MM.1S (cell line): ENCODE results near the gene DLGAP1.

ENCODE experiments used
- DNase-seq: peaks from one replicate; pipeline ENCODE4 v3.0.0-alpha.2; 2015
- H2AFZ ChIP-seq: fragments of 300-600 bp; sonication (generic); 2 replicates; pipeline ENCODE4 v1.6.0; 2016; ENCODE audit warnings: antibody characterized with exemption, low read length
- H3F3A ChIP-seq: fragments of 300-600 bp; sonication (generic); 2 replicates; pipeline ENCODE4 v1.6.1; 2016; ENCODE audit warnings: mild to moderate bottlenecking, antibody characterized with exemption, low read length, moderate library complexity, mixed read lengths; ENCODE audit not compliant: insufficient read depth
- H3K27ac ChIP-seq: fragments of 300-600 bp; sonication (generic); 2 replicates; pipeline ENCODE4 v1.5.1; 2016; ENCODE audit warnings: mild to moderate bottlenecking, low read length
- H3K27me3 ChIP-seq: fragments of 300-600 bp; sonication (generic); replicated peaks from 2 replicates; pipeline ENCODE4 v1.6.0; 2016; ENCODE audit warnings: low read length; ENCODE audit not compliant: insufficient read depth
- H3K36me3 ChIP-seq: fragments of 300-600 bp; sonication (generic); replicated peaks from 2 replicates; pipeline ENCODE4 v1.6.1; 2016; ENCODE audit warnings: mild to moderate bottlenecking, low read length, mixed read lengths; ENCODE audit not compliant: insufficient read depth
- H3K4me1 ChIP-seq: fragments of 300-600 bp; sonication (generic); 2 replicates; pipeline ENCODE4 v1.6.1; 2016; ENCODE audit warnings: low read length, mixed read lengths
- H3K4me2 ChIP-seq: fragments of 300-600 bp; sonication (generic); 2 replicates; pipeline ENCODE4 v1.6.0; 2016; ENCODE audit warnings: low read depth, low read length
- H3K4me3 ChIP-seq: fragments of 300-600 bp; sonication (generic); 2 replicates; pipeline ENCODE4 v1.5.1; 2016; ENCODE audit warnings: low read length, mixed read lengths
- H3K79me2 ChIP-seq: fragments of 300-600 bp; sonication (generic); 2 replicates; pipeline ENCODE4 v1.6.1; 2016; ENCODE audit warnings: mixed run types, low read length, mixed read lengths
- H3K9ac ChIP-seq: fragments of 300-600 bp; sonication (generic); 2 replicates; pipeline ENCODE4 v1.6.1; 2016; ENCODE audit warnings: low read length, mixed read lengths
- H3K9me2 ChIP-seq: fragments of 300-600 bp; sonication (generic); replicated peaks from 2 replicates; pipeline ENCODE4 v1.6.1; 2016; ENCODE audit warnings: mild to moderate bottlenecking, low read length, mixed read lengths; ENCODE audit not compliant: insufficient read depth
- H3K9me3 ChIP-seq: fragments of 300-600 bp; sonication (generic); replicated peaks from 2 replicates; pipeline ENCODE4 v1.6.1; 2016; ENCODE audit warnings: mild to moderate bottlenecking, low read length, mixed read lengths; ENCODE audit not compliant: insufficient read depth
- H4K20me1 ChIP-seq: fragments of 300-600 bp; sonication (generic); 2 replicates; pipeline ENCODE4 v1.6.1; 2016; ENCODE audit warnings: mild to moderate bottlenecking, low read length, moderate library complexity, mixed read lengths; ENCODE audit not compliant: insufficient read depth
- EZH2 ChIP-seq: fragments of 300-600 bp; sonication (generic); optimal IDR thresholded peaks from 2 replicates; pipeline ENCODE3; 2017; ENCODE audit warnings: low read depth, mild to moderate bottlenecking, antibody characterized with exemption, low read length, mixed read lengths
- EZH2phosphoT487 ChIP-seq: fragments of 300-600 bp; sonication (generic); IDR thresholded peaks from 2 replicates; pipeline ENCODE4 v1.6.1; 2018; ENCODE audit warnings: antibody characterized with exemption, low read length
- TF ChIP-seq, protein P1 (sequence below): fragments of 300-600 bp; sonication (generic); IDR thresholded peaks from 2 replicates; pipeline ENCODE4 v1.5.1; 2016; ENCODE audit warnings: antibody characterized with exemption, low read length, mixed read lengths

The DLGAP1 gene

DNA sequence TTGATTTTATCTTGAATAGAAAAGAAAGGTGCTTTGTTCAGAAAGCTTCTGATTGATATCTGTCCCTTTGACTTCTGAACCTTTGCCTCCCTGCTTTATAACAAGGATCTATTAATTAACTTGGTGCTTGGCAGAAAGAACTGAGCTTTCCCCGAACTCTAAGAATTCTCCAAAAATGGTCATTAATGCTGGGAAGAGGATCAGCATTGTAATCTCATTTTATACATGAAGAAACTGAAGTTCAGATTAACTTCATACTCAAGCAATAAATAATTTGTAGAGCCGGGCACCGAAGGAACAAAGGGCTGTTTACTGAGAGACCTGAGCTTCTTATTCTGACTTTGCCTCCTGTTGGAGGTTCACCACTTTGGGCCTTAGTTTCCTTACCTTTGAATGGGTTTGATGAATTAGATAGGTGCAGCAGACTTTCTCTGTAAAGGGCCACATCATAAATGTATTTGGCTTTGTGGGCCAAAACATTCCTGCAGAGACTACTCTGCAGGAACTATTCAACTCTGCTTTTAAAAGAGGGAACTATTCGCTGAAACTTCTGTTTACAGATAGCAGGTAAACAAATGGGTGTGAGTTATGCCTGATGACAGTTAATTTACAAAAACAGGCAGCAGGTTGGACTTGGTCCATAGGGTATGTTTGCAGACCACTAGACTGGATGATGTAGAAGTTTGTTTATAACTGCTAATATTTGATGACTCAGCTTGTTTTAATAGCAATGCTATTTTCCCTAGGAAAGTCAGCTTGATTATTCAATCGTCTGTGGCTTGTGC lies 732.3 kb downstream of the DLGAP1 start:
- no peaks in the 10 kb centered on the region for H3K36me3 ChIP-seq
- TF ChIP-seq, protein P1, sequence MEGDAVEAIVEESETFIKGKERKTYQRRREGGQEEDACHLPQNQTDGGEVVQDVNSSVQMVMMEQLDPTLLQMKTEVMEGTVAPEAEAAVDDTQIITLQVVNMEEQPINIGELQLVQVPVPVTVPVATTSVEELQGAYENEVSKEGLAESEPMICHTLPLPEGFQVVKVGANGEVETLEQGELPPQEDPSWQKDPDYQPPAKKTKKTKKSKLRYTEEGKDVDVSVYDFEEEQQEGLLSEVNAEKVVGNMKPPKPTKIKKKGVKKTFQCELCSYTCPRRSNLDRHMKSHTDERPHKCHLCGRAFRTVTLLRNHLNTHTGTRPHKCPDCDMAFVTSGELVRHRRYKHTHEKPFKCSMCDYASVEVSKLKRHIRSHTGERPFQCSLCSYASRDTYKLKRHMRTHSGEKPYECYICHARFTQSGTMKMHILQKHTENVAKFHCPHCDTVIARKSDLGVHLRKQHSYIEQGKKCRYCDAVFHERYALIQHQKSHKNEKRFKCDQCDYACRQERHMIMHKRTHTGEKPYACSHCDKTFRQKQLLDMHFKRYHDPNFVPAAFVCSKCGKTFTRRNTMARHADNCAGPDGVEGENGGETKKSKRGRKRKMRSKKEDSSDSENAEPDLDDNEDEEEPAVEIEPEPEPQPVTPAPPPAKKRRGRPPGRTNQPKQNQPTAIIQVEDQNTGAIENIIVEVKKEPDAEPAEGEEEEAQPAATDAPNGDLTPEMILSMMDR = no peak
- H3K9me3 ChIP-seq = no peaks in the 10 kb centered on the region
- H3K4me2 ChIP-seq = no peak overlapping the region
- H3K4me3 ChIP-seq = no peak overlapping the region
- no peak overlapping the region for H2AFZ ChIP-seq
- no peaks in the 10 kb centered on the region for H3K4me1 ChIP-seq
- H3F3A ChIP-seq = no peaks in the 10 kb centered on the region
- no peak for DNase-seq
- H3K9me2 ChIP-seq = no peaks in the 10 kb centered on the region
- no peaks in the 10 kb centered on the region for H4K20me1 ChIP-seq
- no peak overlapping the region for H3K27ac ChIP-seq
- no peaks in the 10 kb centered on the region for H3K79me2 ChIP-seq
- H3K27me3 ChIP-seq = no peaks in the 10 kb centered on the region
- no peak overlapping the region for H3K9ac ChIP-seq

DNA sequence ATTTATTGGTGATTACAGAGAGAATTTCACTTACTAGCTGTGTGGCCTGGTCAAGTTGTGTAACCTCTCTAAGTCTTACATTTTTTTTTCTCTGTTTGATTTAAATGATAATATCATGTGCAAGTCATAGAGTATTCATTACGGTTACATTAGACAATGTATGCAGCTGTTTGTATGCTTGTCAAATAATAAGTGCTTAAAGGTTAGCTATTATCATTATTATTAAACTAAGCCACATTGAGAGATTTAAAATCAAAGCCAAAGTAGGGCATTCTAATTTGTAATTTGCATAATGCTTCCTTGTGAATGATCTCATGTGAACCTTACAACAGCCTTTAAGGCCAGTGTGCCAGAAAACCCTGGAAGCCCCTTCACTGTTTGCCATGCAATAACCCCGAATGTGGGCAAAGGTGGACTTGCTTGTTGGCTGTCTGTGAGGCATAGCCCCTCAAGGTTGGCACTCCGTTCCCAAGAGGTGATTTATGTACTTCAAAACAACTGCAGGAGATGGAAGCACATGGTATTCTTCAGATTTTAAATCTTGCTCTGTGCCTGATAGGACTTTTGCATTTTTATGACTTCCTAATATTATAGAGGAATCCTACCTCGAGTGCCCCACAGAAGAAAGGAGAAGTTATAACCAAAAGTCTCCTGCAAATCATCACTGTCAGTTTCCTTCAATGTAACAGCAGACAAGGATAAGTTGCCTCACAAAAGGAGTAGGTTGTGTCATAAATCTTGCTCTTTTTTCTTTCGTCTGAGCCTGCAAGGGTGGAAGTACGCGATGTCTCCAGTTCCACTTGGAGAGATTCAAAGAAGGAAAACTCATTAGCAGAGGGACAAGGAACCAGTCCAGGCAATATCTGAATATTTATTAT lies 733.1 kb downstream of the DLGAP1 start:
- no peaks in the 10 kb centered on the region for H3K27me3 ChIP-seq
- no peaks in the 10 kb centered on the region for H4K20me1 ChIP-seq
- no peaks in the 10 kb centered on the region for H3K36me3 ChIP-seq
- H3K4me2 ChIP-seq = no peak overlapping the region
- no peak overlapping the region for H2AFZ ChIP-seq
- no peaks in the 10 kb centered on the region for H3K9me2 ChIP-seq
- DNase-seq = no peak
- H3K4me1 ChIP-seq = no peaks in the 10 kb centered on the region
- no peaks in the 10 kb centered on the region for H3K79me2 ChIP-seq
- H3K9ac ChIP-seq = no peak overlapping the region
- no peaks in the 10 kb centered on the region for H3K9me3 ChIP-seq
- no peak overlapping the region for H3K4me3 ChIP-seq
- TF ChIP-seq EZH2 (no peak), EZH2phosphoT487 (no peak)
- TF ChIP-seq, protein P1 = no peak
- no peak overlapping the region for H3K27ac ChIP-seq
- no peaks in the 10 kb centered on the region for H3F3A ChIP-seq

DNA sequence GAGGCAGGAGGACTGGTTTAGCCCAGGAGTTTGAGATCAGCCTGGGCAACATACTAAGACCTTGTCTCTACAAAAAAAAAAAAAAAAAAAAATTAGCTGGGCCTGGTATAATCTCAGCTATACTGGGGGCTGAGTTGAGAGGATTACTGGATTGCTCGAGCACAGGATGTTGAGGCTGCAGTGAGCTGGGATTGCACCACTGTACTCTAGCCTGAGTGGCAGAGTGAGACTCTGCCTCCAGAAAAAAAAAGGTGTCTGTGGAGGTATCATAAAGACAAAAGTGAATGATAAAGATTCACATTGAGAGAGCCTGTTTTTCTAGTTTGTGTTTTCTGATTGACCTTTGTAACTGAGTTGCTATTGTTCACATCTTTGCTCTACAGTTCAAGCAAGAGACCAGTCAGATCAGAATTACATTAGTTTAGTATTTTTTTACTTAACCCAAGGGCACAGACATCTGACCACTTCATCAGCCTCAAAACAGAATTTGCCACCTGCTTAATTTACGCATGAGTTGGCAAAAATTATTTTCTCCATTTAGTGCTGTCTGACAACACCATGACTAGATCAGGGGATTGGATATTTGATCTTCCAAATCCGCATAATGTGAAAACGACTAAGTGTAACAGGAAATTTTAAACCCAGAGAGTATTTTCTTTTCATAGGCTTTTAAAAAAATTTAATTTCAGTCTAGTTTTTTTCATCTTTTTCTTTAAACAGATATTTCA lies 734.1 kb downstream of the DLGAP1 start:
- Histone ChIP-seq H3K9ac (no peak overlapping the region), H3K4me3 (no peak overlapping the region), H3K27me3 (no peaks in the 10 kb centered on the region), H3K27ac (no peak overlapping the region), H4K20me1 (no peaks in the 10 kb centered on the region), H3K36me3 (no peaks in the 10 kb centered on the region), H3K9me2 (no peaks in the 10 kb centered on the region), H3K9me3 (no peaks in the 10 kb centered on the region), H3F3A (no peaks in the 10 kb centered on the region), H3K4me1 (no peaks in the 10 kb centered on the region), H3K4me2 (no peak overlapping the region), H3K79me2 (no peaks in the 10 kb centered on the region), H2AFZ (no peak overlapping the region)
- no peak for DNase-seq
- TF ChIP-seq EZH2 = no peak
- no peak for TF ChIP-seq EZH2phosphoT487
- TF ChIP-seq, protein P1 = no peak
